ENCODE data around the gene METTL22.

Gene METTL22

DNA sequence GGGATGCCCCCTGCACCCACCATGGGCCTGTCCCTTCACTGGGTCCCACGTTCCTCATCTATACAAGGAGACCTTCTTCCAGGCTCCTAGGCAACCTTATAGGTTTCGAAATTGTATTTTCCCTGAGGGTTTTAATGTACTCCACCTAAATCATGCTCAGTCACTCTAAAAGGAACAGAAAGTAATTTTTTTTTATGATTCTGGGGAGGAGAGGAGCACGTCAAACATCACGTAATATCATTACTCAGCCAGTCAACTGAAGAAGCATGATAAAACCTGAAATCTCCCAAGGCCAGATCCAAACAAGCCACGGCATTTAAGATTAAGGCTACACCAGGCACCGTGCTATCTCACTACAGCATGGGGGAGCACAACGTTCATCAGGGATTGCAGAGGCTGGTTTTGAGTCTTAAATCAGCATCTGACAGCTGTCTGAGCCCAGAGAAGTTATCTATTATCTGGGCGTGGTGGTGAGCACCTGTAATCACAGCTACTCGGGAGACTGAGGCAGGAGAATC, 27.3 kb upstream of the METTL22 start:
- DNase-seq (ENCODE audit: low read depth): no peak

DNA sequence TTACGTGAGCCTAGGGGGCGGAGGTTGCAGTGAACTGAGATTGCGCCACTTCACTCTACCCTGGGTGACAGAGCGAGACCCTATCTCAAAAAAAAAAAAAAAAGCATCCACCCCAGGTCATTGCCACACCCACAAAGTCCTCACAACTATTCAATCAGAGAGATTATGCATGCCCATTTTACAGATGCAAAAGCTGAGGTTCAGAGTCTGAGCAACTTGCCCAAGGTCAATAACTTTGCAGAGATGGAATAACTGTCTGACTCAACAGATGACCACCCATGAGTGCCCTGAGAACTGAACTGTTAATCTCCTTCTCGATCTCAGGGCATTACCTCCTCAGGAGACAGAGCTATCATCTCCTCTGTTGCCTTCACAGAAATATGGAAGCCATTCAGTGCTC, 25.7 kb upstream of the METTL22 start:
- DNase-seq (ENCODE audit: low read depth): no peak

DNA sequence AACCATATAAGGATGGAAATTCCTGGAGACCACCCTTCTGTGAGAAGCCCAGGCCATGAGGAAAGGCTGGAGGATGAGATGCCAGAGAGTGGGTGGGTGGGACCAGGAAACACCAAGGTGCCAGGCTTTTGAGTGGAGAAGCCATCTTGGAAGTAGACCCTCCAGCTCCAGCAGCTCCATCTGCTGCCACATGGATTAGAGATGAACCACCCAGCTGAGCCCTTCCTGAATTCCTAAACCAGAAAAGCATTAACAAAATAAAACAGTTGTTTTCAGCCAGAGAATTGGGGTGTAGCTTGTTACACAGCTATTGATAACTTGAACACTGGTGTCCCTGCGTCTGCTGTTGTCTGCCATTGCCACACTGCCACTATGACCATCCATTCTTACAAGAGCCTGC, 24.9 kb upstream of the METTL22 start:
- no peak for DNase-seq (ENCODE audit: low read depth)

DNA sequence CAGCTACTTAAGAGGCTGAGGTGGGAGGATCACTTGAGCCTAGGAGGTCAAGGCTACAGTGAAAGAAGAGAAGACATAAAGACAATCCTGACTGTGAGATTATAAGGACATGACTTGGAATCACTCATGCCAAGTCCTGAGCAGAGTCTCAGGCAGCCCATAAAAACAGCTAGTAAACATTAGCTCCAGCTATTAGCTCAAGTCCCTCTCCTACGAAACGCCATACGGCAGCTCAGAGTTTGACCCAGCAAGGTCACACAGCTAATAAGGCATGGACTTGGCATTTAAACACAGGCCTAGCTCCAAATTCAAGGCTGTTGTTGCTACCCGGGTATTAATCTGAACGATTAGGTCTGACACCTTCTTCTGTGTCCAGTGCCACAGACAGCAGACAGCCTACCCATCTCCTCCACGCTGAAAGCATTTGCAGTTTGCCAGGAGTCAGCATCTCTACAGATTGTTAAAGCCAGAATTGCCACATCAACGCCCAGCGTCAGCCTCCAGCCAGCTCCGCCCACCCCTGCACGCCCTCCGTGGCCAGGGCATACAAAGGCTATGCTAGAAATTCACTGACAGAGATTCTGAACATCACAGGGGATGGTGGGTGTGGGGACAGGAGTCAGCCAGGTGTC, 21.2 kb upstream of the METTL22 start:
- no peak for DNase-seq (ENCODE audit: low read depth)

DNA sequence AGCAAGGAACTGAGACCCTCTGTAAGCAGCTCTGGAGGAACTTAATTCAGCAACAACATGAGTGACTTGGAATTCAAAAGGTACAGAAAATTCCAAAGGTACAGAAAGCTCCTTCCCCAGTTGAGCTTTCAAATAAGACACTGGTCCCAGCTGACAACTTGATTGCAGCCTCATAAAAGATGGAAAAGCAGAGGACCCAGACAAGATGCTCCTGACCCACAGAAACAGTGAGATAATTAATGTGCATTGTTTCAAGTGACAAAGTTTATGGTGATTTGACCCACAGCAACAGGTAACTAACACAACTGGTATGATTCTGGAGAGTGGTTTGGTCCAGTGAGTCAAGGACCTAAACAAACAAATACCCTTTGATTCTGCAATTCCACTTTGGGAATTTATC, 15.9 kb upstream of the METTL22 start:
- DNase-seq (ENCODE audit: low read depth): no peak

DNA sequence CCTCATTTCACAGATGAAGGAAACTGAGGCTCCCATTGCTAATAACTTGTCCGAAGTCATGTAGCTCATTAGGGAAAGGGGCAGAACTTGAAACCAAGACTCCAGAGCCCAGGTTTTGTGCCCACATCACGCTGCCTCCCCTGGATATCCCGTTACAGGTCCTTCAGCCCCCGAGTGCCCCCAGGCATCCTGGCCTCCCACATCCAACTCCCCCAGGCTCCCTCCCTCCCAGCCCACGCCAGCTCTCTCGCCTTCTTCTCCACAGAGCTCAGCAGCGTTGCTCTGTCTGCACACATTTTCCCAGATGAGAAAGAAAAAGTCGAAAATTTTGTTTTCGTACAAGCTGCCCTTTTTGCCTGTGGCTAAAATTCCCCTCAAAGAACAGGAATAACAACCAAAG, 14.3 kb upstream of the METTL22 start:
- no peak for DNase-seq (ENCODE audit: low read depth)

DNA sequence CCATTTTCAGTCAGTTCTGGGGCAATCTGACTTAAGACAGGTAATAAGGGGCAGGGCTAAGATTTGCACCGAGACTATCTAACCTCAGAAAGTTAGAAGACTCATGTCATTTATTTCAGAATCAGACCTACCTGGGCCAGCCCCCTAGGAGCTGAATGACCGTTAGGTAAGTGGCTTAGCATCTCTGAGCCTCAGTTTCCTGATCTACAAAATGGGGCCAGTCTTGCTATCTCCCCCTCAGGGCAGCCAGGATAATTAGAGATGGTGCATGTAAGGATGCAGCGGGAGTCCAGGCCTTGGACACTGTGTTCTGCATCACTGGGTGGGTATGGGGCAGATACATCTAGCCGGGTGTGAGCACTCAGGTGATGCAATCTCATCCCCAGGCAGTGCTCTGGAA, 10.4 kb upstream of the METTL22 start:
- DNase-seq (ENCODE audit: low read depth): no peak

DNA sequence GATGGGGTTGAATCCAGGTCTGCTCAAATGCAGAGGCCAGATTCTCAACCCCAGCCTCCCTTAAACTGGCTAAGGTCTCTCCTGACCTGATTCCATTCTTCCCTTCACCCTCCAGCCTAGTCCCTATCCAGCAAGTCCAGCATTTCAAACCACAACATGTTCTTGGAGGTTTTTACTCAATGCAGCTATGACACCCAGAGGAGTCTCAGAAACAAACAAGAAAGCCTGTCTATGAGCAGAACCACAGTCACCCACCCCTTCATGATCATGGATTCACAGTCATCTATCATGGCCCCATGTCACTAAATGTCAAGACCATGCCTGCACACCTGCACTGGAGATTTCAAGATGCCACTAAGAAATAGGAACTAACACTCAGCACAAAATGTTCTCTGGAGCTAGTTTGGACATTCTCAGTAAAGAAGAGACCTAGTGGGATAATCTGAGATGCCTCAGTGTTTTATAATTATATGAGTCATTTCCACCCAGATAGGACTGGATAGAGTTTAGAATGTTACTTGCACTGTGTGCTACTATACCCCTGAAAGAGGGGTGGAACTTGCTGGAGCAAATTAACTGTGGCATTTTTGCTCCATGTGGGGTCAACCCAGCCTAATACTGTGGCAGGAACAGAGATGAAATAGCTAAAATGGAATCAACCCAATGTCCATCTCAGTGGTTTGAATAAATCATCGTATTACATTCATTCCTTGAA, 9.5 kb upstream of the METTL22 start:
- no peak for DNase-seq (ENCODE audit: low read depth)

DNA sequence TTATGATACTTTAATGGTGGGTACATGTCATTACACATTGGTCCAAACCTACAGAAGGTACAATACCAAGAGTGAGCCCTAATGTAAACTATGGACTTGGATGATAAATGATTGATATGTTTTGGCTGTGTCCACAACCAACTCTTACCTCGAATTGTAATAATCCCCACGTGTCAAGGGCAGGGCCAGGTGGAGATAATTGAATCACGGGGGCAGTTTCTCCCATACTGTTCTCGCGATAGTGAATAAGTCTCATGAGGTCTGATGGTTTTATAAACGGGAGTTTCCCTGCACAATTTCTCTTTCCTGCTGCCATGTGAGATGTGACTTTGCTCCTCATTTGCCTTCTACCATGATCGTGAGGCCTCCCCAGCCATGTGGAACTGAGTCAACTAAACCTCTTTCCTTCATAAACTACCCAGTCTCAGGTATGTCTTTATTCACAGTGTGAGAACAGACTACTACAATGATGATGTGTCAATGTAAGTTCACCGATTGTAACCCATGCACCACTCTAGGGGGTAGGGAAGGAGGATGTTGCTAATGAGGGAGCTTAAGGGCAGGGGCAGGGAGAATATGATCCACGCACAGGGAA, 7.0 kb upstream of the METTL22 start:
- no peak for DNase-seq (ENCODE audit: low read depth)

DNA sequence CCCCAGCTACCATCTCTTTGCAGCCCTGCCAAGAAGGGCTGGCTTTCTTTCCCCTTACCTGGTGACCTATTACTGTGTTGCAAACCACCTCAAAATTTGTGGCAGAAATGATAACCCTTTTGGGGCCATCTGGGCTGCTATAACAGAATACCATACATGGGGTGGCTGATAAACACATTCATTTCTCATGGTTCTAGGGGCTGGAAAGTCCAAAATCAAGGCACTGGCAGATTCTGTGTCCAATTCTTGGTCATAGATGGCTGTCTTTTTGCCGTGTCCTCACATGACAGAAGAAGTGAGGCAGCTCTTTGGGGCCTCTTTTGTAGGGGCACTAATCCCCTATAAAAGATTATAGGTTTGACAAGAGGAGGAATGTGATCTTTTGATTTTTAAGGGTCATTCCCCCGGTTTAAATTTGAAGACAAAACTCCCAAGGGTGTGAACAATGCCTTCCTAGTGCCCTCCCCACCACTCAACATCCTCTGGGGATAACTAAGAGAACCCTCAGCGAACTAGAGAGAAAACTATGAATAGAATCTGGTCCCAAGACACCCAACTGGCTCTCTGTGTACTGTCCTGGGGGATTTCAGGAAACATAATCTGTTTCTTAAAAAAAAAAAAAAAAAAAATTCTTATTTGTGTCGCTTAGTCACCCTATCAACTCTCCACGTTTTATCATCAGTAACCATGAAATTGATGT, 1.7 kb upstream of the METTL22 start:
- DNase-seq (ENCODE audit: low read depth): no peak

DNA sequence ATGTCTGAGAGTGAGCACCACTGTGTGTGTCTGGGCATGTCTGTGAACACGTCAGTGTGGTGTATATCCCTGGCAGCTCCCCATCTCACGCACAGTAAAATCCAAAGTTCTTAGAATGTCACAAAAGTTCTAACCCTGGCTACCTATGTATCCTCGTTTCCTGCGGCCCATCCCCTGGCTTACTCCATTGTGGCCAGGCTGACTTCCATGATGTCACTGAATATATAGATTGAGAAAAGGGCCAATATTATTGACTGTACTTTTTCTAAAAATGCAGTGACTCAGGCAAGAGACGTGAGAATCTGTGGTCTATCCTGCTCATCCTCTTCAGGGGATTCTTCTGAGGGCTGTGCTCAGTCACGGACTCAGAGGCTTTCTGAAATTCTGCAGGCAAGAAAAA, 963 bp upstream of the METTL22 start:
- no peak for DNase-seq (ENCODE audit: low read depth)

DNA sequence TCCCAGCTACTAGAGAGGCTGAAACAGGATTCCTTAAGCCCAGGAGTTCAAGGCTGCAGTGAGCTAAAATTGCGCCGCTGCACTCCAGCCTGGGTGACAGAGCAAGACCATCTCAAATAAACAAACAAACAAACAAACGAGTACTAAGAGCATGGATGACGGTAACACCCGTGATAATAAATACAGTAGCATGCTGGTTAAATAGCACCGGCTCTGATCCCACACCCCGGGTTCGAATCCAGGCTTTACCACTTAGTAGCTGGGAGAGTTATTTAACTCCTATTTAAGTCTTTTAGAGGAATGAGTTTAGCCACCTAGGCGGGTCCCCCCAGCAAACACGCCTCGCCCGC, 301 bp upstream of the METTL22 start:
- DNase-seq (ENCODE audit: low read depth): no peak

DNA sequence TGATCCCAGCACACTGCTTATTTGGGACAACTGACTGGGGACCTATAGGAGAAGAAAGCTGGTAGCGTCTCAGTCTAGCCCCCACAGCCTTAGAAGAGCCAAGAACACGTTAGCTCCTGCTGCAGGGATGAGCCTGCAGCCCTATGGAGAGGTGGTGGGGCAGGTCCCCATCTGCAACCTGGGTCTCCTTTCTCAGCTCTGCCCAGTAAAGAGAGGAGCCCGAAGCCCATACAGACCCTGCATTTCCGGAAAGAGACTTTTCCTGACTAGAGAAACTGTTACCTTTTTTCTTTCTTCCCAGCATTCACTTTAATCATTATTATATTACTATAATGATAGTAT, 788 bp downstream of the METTL22 start:
- no peak for DNase-seq (ENCODE audit: low read depth)

DNA sequence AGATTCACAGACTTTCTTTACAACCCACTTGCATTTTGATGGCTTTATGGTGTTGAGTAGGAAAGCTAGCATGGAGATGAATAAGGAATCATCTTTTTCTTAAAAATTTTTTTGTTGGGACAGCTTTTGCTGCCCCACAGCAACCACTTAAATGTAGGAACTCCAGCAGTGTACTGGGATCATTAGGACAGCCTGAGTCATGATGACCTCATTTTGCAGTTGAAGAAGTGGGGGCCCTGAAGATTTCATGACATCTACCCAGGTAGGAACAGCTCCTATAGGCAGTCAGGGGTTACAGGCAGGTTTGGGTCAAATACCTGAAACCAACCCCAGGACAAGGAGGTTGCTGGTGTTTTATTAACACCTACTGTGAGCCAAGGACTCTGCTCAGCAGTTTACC, 2.1 kb downstream of the METTL22 start:
- DNase-seq (ENCODE audit: low read depth): no peak

DNA sequence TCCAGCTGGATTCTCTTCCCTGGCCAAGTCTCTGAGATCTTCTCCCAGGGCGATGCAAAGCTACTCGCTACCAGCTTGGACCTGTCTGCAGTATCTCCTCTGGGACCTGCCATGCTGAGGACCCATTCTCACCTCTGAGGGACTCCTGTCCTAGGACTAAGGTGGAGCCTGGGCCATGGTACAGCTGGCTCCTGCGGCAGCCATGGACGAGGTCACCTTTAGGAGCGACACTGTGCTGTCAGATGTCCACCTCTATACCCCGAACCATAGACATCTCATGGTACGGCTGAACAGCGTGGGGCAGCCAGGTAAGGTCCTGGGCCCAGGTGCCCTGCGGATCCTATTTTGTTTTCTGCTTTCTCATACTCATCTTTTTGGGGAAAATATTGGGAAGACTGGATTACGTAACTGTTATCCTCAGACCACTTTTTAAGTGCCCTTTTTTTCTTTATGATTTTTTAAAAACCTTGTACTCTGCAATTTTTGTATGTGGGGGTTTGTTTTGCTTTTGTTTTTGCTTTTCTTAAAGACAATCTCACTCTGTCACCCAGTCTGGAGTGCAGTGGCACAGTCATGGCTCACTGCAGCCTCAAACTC, 4.1 kb downstream of the METTL22 start:
- DNase-seq (ENCODE audit: low read depth): no peak

DNA sequence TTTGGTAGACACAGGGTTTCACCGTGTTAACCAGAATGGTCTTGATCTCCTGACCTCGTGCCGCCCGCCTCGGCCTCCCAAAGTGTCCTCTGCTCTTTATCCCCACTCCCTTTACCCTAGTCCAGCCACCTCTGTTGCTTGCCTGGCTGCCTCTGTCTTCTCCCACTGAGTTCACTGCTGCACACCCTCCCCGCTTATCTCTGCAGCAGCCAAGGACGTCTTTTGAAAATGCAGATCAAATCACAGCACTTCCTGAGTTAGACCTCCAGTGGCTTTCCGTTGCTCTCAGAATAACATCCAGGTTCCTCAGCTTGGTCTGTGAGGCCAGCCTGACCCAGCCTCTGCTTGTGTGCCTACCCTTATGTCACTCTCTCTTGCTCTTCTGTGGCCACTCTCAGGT, 5.4 kb downstream of the METTL22 start:
- no peak for DNase-seq (ENCODE audit: low read depth)

DNA sequence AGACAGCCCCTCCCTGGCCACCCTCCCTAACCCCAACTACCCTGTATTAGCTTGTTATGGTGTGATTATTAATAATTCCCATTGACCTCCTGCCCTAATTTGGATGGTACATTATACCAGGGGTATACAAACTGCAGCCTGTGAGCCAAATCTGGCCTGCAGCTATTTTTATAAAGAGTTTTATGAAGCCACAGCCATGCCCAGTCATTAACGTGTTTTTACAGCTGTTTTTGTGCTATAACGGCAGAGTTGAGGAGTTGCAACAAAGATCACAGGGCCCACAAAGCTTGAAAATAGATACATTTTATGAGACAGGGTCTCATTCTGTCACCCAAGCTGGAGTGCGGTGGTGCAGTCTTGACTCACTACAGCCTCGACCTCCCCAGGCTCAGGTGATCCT, 6.0 kb downstream of the METTL22 start:
- no peak for DNase-seq (ENCODE audit: low read depth)

DNA sequence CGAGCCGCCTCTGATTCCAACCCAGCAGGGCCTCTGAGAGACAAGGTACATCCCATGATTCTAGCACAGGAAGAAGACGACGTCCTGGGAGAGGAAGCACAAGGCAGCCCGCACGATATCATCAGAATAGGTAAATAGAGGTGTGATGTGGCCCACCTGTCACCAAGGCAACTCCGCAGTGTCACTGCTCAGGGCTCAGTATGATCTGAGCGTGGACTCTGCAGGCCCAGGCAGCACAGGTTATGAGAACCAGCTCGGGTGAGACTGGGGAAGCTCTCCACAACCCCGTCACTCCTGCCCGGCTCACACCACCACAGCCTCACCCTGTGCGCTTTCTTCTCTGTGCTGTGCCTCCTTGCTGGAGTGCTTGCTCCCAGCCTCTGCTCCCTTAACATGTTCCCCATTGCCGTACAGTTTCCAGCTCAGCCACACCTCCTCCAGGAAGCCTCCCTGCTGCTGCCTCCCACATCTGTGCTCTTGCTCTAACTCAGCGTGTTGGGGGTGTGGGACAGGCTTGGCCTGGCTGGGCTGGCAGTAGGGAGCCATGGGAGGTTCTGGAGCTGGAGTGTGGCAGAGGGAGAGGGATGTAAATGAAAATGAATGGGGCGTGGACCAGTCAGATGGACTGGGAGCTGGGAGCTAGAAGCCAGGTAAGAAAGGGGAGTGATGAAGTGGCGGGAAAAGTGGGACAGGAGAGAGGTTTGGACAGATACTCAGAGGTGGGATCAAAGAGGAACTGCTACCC, 7.7 kb downstream of the METTL22 start:
- DNase-seq (ENCODE audit: low read depth): no peak

DNA sequence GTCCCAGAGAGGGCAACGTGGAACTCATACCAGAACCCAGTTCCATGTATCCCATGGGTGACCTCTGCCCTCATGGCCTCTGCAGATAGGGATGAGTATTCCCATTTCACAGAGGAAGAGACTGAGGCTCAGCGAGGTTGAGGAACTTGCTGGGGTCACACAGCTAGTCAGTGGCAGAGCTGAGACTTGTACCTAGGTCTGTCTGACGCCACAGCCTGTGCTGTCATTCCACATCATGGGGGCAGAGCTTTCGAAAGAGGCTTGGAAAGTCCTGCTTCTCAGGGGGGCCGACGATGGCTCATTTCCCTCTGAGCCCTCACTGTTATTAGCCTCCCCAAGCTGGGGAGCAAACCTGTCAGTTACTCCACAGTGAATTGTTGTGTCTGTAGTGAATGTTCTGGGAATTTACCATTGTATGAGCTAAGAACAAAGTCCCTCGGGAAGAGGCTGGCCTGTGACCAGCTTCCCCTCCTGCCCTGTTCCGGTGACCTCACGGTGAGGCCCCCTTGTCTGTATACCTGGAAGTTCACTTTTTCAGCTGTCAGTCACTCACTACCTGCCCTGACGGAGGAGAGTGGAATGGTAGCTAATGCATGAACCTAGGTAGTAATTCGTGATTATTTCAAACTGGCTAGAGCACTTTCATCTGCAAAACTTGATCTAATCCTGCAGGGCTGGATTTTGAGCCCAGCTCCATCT, 8.9 kb downstream of the METTL22 start:
- no peak for DNase-seq (ENCODE audit: low read depth)

DNA sequence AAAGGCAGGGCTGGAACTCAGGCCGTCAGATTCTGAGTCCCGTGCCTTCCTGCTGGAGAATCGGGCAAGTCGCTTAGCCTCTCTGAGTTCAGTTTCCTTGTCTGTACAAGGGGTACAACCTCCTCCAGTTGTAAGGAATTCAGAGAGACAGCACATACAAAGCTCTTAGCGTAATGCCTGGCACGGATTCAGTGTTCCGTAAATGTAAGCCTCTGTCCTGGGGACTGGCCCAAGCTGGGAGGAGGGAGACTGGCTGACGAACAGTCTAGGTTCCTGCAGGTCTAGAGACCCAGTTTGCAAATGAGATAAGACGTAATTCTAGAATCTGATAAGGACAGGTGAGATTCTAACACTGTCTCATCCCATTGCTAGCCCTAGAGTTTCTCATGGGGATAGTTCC, 9.9 kb downstream of the METTL22 start:
- no peak for DNase-seq (ENCODE audit: low read depth)

DNA sequence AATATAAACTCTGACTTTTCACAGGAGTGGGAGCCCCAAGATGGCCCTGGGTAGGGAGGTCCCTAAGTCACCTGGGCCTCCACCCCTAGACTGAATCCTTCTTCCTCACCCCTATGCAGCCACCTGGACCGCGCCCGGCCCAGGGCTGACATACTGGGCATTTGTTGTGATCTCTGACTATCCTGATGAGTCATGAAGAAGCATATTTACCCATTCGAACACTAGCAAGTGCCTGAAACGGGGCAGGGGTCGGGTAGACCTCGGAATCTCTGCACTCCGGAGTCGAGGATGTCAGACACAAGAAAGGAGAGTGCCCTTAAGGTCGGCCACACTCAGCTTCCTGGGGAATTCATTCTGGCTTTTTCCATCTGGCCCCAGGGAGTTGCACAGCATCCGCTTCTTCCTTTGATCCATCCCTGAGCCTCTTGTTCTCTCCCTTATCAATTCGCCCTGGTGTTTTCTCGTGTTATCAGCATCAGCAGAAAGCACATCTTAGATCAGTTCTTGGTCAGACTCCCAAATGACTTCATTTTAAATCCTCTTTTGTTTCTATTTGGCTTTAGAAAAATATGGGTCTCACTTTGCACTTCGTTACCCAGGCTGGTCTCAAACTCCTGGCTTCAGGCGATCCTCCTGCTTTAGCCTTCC, 10.4 kb downstream of the METTL22 start:
- DNase-seq (ENCODE audit: low read depth): no peak
